Right lobe of liver (tissue), 4 donors: ENCODE measurements around the gene FOXP2.

ENCODE experiments used
- CTCF ChIP-seq, 4 donors: fragments of 200-600 bp in 3 of 4; fragments of 450-650 bp in 1 of 4; IDR thresholded peaks; one replicate each; pipeline versions ENCODE4 v1.5.1 to v1.8.0; 2016 to 2022; ENCODE audit warnings: antibody characterized with exemption in 4 of 4, mild to moderate bottlenecking in 2 of 4
- POLR2A ChIP-seq: fragments of 450-650 bp; IDR thresholded peaks from one replicate; pipeline ENCODE4 v1.6.1; 2017; ENCODE audit warnings: antibody characterized with exemption, mild to moderate bottlenecking
- donor health status: DM: no; HTN: no; CAD: no.
- donor health status: DM: no; HTN: no; CAD: no.
- donor health status: DM: no; HTN: yes; CAD: no.

- TF ChIP-seq CTCF (IDR thresholded peaks at IDR 0.05) (no peak), POLR2A (no peak)
Measured at GRCh38 chr7:114504586-114504985, 90.0 kb downstream of the FOXP2 start.
